Stimulated activated CD4-positive, alpha-beta T cell treated with anti-CD3 and anti-CD28 coated beads, Interleukin-12 subunit alpha, Interleukin-12 subunit beta, amount 100 ng/mL, for 24 hours (primary cell): ENCODE measurements around the gene ADSL.

Experiments used
- DNase-seq, 2 experiments: peaks; one replicate each; pipeline ENCODE4 v3.0.0-alpha.2; 2020; ENCODE audit warnings: low read depth in 2 of 2

ADSL gene

DNA sequence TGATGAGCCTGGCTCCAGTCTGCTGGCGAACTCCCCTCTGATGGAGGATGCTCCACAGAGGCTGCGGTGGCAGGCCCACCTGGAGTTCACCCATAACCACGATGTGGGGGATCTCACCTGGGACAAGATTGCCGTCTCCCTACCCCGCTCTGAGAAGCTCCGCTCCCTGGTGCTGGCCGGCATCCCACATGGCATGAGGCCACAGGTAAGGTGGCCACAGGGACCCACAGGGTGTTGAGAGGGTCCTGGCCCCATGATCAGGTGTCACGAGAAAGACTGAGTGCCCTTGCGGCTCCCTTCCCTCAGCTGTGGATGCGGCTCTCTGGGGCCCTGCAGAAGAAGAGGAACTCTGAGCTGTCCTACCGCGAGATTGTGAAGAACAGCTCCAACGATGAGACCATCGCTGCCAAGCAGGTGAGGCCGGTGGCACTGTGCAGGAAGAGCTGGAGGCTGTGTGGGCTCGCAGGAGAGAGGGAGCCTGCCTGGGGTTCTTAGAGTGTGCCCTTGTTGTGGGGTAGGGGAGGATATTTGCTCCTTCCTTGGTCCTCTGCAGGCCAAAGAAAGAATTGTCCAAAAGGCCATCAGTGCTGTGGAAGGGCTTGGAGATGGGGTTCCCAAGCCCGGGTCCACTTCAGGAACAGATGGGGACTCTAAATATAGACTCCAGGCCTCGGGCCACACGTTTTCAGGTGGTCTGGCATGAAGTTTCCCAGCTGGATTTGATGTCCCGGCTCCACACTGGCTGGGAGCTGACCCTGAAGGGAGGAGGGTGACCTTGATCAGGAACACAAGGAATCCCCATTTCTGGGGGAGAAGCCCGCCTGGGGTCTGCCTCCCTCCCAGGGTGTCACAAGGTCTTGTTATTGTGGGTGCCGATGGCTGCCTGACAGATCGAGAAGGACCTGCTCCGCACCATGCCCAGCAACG, 58.2 kb downstream of the ADSL start:
- no peak for DNase-seq

- no peak for DNase-seq
Measured at GRCh38 chr22:40405178-40406062, 59.1 kb downstream of the ADSL start.

DNA sequence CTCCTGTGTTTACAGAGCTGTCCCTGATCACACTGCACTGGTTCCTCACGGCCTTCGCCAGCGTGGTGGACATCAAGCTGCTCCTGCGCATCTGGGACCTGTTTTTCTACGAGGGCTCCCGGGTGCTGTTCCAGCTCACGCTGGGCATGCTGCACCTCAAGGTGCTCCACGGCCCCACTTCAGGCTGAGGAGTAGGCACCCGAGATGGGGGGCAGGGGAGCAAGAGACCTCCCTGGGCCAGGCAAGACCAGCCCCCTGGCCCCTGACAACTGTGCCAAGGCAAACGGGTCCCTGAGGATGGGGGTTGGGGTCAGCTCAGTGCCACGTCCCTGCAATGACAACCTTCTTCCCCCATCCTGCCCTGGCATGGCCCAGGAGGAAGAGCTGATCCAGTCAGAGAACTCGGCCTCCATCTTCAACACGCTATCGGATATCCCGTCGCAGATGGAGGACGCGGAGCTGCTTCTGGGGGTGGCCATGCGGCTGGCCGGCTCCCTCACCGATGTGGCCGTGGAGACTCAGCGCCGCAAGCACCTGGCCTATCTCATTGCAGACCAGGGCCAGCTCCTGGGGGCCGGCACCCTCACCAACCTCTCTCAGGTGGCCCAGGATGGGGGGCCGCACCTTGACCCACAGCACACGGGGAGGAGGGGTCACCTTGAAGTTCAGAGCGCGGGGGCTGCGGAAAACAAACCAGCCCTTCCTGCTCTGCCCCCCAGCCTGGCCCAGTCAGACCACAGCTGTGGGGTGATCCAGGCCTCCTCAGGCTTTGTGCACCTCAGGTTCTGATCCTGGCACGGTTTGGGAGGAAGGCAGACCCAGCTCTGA, 60.0 kb downstream of the ADSL start:
- DNase-seq: no peak

GRCh38 chr22:40407021-40407761, 60.9 kb downstream of the ADSL start:
- DNase-seq: no peak

DNA sequence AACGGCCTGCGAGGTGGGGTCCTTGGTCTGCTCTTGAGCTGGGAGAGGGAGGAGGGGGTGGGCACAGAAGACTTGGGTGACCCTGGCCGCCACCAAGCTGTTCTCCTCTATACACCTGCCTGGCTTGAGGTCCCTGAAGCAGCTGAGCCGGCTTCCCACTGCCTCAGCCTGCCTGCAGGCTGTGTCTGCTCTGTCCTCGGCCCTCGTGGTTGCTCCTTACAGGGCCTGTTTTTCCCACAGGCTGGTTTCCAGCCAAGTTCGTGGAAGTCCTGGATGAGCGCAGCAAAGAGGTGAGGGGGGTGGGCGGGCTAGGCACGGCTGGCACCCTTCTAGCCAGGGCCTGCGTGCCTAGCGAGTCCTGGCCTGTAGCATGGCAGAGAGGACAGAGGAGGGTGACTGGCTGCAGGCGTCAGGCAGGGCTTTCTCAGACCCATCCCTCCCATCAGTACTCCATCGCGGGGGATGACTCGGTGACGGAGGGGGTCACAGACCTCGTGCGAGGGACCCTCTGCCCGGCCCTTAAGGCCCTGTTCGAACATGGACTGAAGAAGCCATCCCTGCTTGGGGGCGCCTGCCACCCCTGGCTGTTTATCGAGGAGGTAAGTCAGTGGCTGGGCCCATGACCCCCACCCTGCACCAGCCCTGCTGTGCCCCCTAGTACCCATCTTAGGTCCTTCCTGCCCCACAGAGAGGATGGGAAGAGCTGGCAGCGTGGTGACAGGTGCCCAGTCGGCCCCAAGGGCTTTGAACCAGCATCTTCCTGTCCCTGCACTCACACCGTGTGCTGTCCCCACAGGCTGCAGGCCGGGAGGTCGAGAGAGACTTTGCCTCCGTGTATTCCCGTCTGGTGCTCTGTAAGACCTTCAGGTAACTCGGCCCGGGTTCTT, 61.8 kb downstream of the ADSL start:
- DNase-seq: no peak

DNA sequence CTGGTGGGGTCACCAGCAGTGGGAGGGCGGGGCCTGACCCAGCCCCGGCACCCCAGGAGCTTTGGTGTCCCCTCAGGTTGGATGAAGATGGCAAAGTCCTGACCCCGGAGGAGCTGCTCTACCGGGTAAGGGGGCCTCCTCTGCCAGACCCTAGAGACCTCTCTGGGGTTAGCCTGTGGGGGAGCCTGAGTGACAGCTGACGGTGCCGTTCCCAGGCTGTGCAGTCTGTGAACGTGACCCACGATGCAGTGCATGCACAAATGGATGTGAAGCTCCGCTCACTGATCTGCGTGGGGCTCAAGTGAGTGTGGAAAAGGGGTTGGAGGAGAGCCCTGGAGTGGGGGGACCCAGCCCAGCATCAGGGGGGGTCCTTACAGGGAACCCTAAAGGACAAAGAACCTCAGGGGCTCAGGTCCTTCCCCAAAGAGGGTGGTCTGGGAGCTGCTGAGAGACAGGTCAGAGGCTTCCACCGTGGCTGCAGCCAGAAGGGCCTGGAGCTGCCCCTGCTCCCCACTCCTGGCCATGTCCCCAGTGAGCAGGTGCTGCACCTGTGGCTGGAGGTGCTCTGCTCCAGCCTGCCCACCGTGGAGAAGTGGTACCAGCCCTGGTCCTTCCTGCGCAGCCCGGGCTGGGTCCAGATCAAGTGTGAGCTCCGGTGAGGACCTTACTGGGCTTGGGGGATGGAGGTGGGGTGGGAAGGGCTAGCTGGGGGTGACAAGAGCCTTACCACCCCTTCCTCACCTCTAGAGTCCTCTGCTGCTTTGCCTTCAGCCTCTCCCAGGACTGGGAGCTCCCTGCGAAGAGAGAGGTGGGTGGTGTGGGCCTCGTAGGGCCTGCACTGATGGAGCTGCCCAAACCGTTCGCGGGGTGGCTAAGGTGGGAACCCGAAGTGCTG, 62.7 kb downstream of the ADSL start:
- DNase-seq: no peak

- no peak for DNase-seq
Measured at GRCh38 chr22:40409613-40410113, 63.4 kb downstream of the ADSL start.

DNA sequence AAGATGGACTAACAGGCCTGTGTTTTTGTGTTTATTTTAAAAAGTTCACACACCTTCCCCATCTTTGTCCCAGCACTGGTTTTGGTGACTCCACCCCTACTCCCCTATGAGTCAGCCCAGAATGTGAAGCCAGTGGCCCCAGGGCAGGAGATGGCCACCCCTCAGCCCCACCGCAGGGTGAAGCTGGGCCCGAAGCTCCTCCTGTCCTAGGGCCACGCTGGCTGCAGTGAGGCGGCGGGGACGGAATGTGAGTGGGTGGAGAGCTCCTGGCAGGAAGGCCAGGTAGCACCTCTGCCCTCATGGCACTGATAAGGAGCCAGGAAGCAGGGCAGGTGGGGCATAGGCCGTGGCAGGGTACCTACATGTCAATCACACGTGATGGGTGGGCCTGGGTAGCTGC, 64.0 kb downstream of the ADSL start:
- no peak for DNase-seq

DNA sequence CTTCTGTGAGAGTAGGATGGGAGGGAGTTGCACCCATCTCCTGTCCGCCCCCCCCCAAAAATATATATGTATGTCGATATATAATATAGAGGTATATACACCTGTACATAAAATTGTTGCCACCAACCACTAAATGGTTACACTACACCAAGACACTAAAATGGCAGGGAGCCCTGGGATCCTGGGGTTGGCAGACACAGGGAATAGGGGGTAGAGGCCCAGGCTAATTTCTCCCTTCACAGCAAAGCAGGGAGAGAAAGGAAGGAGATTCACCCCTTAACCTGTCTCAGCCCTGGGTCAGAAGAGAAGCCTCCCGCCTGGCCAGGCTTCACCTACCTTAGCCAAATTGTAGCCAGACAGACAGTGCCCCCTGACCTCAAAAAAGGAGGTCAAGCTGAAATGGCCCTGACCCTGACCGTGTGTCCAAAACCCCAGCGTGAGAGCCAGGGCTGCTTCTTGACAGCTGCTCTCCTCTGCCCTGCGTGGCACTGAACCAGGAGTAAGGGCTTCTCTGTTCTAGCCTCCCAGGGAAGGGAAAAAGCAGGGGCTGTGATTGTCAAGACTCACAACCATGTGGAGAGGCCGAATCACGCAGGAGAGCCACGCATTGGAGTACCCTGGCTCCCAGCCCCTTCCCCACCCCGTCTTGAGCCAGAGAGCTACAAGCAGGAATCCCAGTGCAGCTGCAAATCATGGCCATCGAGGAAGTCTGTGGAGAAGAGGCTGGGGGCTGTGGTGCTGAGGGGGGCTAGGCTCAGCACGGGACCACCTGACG, 64.6 kb downstream of the ADSL start:
- no peak for DNase-seq

GRCh38 chr22:40411506-40411861, 65.2 kb downstream of the ADSL start:
- no peak for DNase-seq

DNA sequence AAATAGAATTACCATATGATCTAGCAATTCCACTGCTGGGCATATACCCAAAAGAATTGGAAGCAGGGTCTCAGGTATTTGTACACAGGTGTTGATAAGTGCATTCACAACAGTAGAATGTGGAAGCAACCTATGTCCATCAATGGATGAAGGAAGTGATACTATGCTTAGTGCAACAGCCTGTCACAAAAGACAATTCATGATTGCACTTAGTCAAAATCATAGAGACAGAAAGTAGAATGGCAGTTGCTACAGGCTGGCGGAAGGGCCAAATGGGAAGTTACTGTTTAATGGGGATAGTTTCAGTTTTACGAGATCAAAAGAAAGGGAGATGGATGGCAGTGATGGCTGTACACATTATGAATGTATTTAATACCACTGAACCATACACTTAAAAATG, 66.1 kb downstream of the ADSL start:
- no peak for DNase-seq

GRCh38 chr22:40413873-40414272, 67.6 kb downstream of the ADSL start:
- DNase-seq: no peak

DNA sequence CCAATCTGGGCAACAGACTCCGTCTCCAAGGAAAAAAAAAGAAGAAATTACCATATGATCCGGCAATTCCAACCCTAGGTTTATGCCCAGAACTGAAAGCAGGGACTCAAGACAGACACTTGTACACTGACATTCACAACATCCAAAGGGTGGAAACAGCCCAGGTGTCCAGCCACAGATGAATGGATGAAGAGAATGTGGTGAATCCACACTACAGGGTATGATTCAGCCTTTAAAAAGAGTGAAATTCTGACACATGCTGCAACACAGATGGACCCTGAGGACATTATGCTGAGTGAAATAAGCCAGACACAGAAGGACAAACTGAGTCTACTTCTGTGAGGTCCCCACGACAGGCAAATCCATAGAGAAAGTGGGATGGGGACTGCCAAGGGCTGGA, 68.0 kb downstream of the ADSL start:
- no peak for DNase-seq

GRCh38 chr22:40414838-40415505, 68.7 kb downstream of the ADSL start:
- no peak for DNase-seq

DNA sequence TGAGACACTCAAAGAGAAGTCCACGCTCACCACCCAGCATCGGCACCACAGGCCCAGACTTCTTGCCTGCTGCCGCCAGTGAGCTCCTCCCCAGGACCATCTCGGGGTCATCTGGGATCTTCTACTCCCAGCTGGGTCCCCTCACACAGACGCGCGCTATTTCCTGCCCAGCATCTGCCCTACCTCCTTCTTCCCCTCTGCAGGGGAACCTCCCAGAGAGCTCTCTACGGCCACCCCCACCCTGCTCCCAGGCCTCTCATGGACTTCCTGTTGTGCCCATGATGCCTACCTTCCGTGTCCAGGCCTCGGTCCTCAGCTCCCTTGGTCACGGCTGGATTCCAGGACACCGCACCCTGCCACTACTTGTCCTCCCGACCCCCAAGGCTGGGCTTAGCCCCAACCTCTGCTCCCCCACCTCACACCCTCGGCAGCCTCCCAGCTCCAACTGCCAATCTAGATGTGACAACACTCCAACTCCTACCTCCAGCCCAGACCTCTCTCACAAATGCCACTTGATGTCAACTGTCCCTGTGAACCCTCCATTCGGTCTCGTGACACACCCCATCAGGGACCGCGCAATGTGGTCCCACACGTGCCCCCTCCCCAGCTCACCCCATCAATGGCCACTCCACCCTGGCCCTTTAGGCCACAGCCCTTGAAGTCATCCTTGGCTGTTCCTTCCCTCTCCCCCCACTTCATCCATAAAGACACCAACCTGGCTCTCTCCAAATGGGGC, 69.4 kb downstream of the ADSL start:
- no peak for DNase-seq

- no peak for DNase-seq
Measured at GRCh38 chr22:40416267-40416570, 69.9 kb downstream of the ADSL start.

DNA sequence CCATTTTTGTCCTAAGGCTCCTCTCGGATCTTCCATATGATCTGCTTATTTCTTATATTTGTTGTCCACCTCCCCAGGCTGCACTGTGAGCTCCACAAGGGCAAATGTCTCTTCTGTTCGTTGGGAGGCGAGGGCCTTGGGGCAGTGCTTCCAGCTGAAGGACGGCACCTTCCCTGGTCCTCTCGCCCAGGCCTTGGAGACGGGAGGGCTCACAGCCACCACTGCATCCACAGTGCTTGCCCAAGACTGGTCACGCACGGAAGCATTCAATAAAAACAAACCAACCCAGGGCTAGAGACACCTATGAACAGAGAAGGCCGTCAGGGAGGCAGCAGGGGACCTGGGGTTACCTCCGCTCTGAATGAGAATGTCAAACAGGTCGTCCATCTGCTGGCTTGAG, 70.3 kb downstream of the ADSL start:
- DNase-seq: no peak
